H1 (cell line): Measurements from ENCODE around the gene SHISA9. TPM values are rescaled to one million over a fixed set of nuclear protein-coding genes. Genes with fewer than 3 reads are reported as not detected.

Source experiments
- CTCF ChIA-PET: fragments of 300-600 bp; sonication (Branson Sonifier 250); formaldehyde crosslinking; loops from one replicate; lab custom pipeline; 2021; ENCODE audit not compliant: partially characterized antibody; lab: Charles Lee
- POLR2A ChIA-PET: fragments of 300-600 bp; sonication (Branson Sonifier 250); formaldehyde crosslinking; loops from one replicate; lab custom pipeline; 2021; ENCODE audit warnings: inconsistent platforms; ENCODE audit not compliant: partially characterized antibody; lab: Charles Lee
- DNase-seq, 2 experiments: peaks; one replicate each; pipeline versions ENCODE4 v3.0.0 to v3.0.0-alpha.2; 2010 to 2022; ENCODE audit warnings: low spot score in 2 of 2, low read depth in 1 of 2, mixed read lengths in 1 of 2
- FAIRE-seq: peaks from 2 replicates; lab custom pipeline; 2011; peaks lifted over from hg19 to GRCh38; lab: Jason Lieb, UNC
- H2AFZ ChIP-seq: 2 replicates; pipeline ENCODE4 v1.8.1; 2012; ENCODE audit warnings: low read length, inconsistent platforms
- H2AK5ac ChIP-seq: 2 replicates; pipeline ENCODE4 v1.6.1; 2013; ENCODE audit warnings: low read depth, low read length
- H2BK120ac ChIP-seq: replicated peaks from 2 replicates; pipeline ENCODE3; 2013; ENCODE audit warnings: low read depth, low read length, inconsistent platforms
- H2BK12ac ChIP-seq: 2 replicates; pipeline ENCODE4 v1.6.1; 2013; ENCODE audit warnings: low read depth, low read length
- H2BK15ac ChIP-seq: 2 replicates; pipeline ENCODE4 v1.6.1; 2013; ENCODE audit warnings: low read length
- H2BK20ac ChIP-seq: 2 replicates; pipeline ENCODE4 v1.6.1; 2013; ENCODE audit warnings: low read length
- H2BK5ac ChIP-seq: 2 replicates; pipeline ENCODE4 v1.6.1; 2013; ENCODE audit warnings: low read depth, low read length
- H3K14ac ChIP-seq: 2 replicates; pipeline ENCODE4 v1.6.1; 2013; ENCODE audit warnings: inconsistent platforms; ENCODE audit not compliant: insufficient read length
- H3K18ac ChIP-seq: 2 replicates; pipeline ENCODE4 v1.6.1; 2013; ENCODE audit warnings: low read length; ENCODE audit errors: extremely low read depth
- H3K23ac ChIP-seq: 2 replicates; pipeline ENCODE4 v1.6.1; 2013; ENCODE audit warnings: inconsistent platforms; ENCODE audit not compliant: insufficient read length
- H3K23me2 ChIP-seq: 2 replicates; pipeline ENCODE4 v1.6.1; 2013; ENCODE audit warnings: low read depth, low read length
- H3K27ac ChIP-seq: 2 replicates; pipeline ENCODE4 v1.6.1; 2011; ENCODE audit warnings: low read depth, low read length, inconsistent platforms
- H3K27me3 ChIP-seq, 4 experiments: replicated peaks in 1 of 4; 1 replicate in 1 of 4; 2 replicates in 3 of 4; pipeline versions ENCODE4 v1.6.1 to v1.8.1; 2011 to 2013; ENCODE audit warnings: low read length in 3 of 4, mild to moderate bottlenecking in 3 of 4, inconsistent platforms in 2 of 4, mixed read lengths in 2 of 4, moderate library complexity in 1 of 4; ENCODE audit not compliant: control insufficient read depth in 3 of 4, insufficient read depth in 3 of 4; ENCODE audit errors: extremely low read depth in 1 of 4
- H3K36me3 ChIP-seq, 4 experiments: 2 replicates each; pipeline versions ENCODE4 v1.6.1 to v1.8.1; 2011 to 2013; ENCODE audit warnings: mild to moderate bottlenecking in 4 of 4, low read length in 3 of 4, moderate library complexity in 2 of 4, control low read depth in 1 of 4, inconsistent platforms in 1 of 4; ENCODE audit not compliant: insufficient read depth in 4 of 4, control insufficient read depth in 2 of 4
- H3K4ac ChIP-seq: replicated peaks from 2 replicates; pipeline ENCODE3; 2013; ENCODE audit warnings: low read length, low read depth, mixed read lengths, inconsistent platforms; ENCODE audit not compliant: insufficient read length
- H3K4me1 ChIP-seq, 4 experiments: replicated peaks in 1 of 4; 1 replicate in 1 of 4; 2 replicates in 3 of 4; pipeline versions ENCODE4 v1.6.1 to v1.8.1; 2011 to 2013; ENCODE audit warnings: low read length in 3 of 4, inconsistent platforms in 2 of 4, mixed read lengths in 1 of 4; ENCODE audit not compliant: insufficient read depth in 4 of 4, control insufficient read depth in 3 of 4
- H3K4me2 ChIP-seq, 2 experiments: 2 replicates each; pipeline versions ENCODE4 v1.6.1 to v1.8.1; 2011 to 2013; ENCODE audit warnings: low read depth in 2 of 2, low read length in 2 of 2, control low read depth in 1 of 2, inconsistent platforms in 1 of 2, mild to moderate bottlenecking in 1 of 2; ENCODE audit not compliant: insufficient read depth in 1 of 2
- H3K4me3 ChIP-seq, 4 experiments: fragments of 200-600, 300-600 bp in 1 of 4; sonication (generic), shearing (Covaris generic), sonication (Bioruptor Twin) in 1 of 4; 2 replicates each; pipeline versions ENCODE4 v1.5.1 to v1.8.1; 2011 to 2016; ENCODE audit warnings: low read length in 4 of 4, low read depth in 3 of 4, control low read depth in 2 of 4, inconsistent platforms in 2 of 4, mild to moderate bottlenecking in 2 of 4, mixed read lengths in 1 of 4, moderate library complexity in 1 of 4; ENCODE audit not compliant: insufficient read depth in 2 of 4; ENCODE audit errors: extremely low read depth in 1 of 4
- H3K56ac ChIP-seq: replicated peaks from 2 replicates; pipeline ENCODE3; 2013; ENCODE audit warnings: low read depth, mild to moderate bottlenecking, mixed read lengths, low read length, inconsistent platforms; ENCODE audit not compliant: insufficient read length
- H3K79me1 ChIP-seq: 2 replicates; pipeline ENCODE4 v1.6.1; 2013; ENCODE audit warnings: low read depth, low read length, control low read depth
- H3K79me2 ChIP-seq, 2 experiments: 2 replicates each; pipeline versions ENCODE4 v1.6.1 to v1.8.1; 2012 to 2013; ENCODE audit warnings: low read length in 2 of 2, mild to moderate bottlenecking in 2 of 2, inconsistent platforms in 1 of 2; ENCODE audit not compliant: insufficient read depth in 2 of 2, control insufficient read depth in 1 of 2
- H3K9ac ChIP-seq, 4 experiments: replicated peaks in 1 of 4; 1 replicate in 1 of 4; 2 replicates in 3 of 4; pipeline versions ENCODE4 v1.6.1 to v1.8.1; 2011 to 2013; ENCODE audit warnings: low read depth in 3 of 4, low read length in 3 of 4, control low read depth in 2 of 4, mild to moderate bottlenecking in 2 of 4, moderate library complexity in 2 of 4, inconsistent platforms in 1 of 4; ENCODE audit errors: extremely low read depth in 1 of 4
- H3K9me3 ChIP-seq, 2 experiments: 2 replicates each; pipeline versions ENCODE4 v1.6.1 to v1.8.1; 2012 to 2013; ENCODE audit warnings: mild to moderate bottlenecking in 2 of 2, moderate library complexity in 2 of 2, control low read depth in 1 of 2, inconsistent platforms in 1 of 2, low read depth in 1 of 2, low read length in 1 of 2, mixed read lengths in 1 of 2; ENCODE audit not compliant: insufficient read depth in 2 of 2
- H4K20me1 ChIP-seq, 2 experiments: replicated peaks in 1 of 2; 2 replicates each; pipeline versions ENCODE3 to v1.8.1; 2011 to 2013; ENCODE audit warnings: inconsistent platforms in 2 of 2, low read length in 2 of 2, mild to moderate bottlenecking in 1 of 2; ENCODE audit not compliant: insufficient read depth in 2 of 2, control insufficient read depth in 1 of 2
- H4K5ac ChIP-seq: 2 replicates; pipeline ENCODE4 v1.6.1; 2013; ENCODE audit warnings: low read length, low read depth, mixed read lengths, inconsistent platforms; ENCODE audit not compliant: insufficient read length
- H4K8ac ChIP-seq: 2 replicates; pipeline ENCODE4 v1.8.0; 2013; ENCODE audit warnings: mild to moderate bottlenecking, moderate library complexity, low read length, inconsistent platforms; ENCODE audit not compliant: insufficient read depth; ENCODE audit errors: extremely low read depth
- H4K91ac ChIP-seq: replicated peaks from 2 replicates; pipeline ENCODE3; 2013; ENCODE audit warnings: low read length, mixed read lengths, inconsistent platforms; ENCODE audit not compliant: insufficient read length
- CBX5 ChIP-seq: fragments of 300-800, 300-1000 bp; sonication (generic); IDR thresholded peaks from 2 replicates; pipeline ENCODE4 v1.7.1; 2016; ENCODE audit warnings: antibody characterized with exemption, low read length, low read depth
- JUN ChIP-seq: IDR thresholded peaks from 2 replicates; pipeline ENCODE4 v1.6.1; 2011; ENCODE audit warnings: low read depth, mild to moderate bottlenecking, improper control_type of control experiment, low read length
- KDM5A ChIP-seq: fragments of 200-600 bp; IDR thresholded peaks from 2 replicates; pipeline ENCODE4 v1.7.1; 2012; ENCODE audit warnings: mild to moderate bottlenecking, low read length, inconsistent platforms, mixed read lengths
- RBBP5 ChIP-seq: IDR thresholded peaks from 2 replicates; pipeline ENCODE4 v1.7.1; 2012; ENCODE audit warnings: low read depth, mild to moderate bottlenecking, inconsistent platforms, low read length, moderate library complexity, borderline replicate concordance
- SIRT6 ChIP-seq: IDR thresholded peaks from one replicate; pipeline ENCODE4 v1.7.1; 2012; ENCODE audit warnings: low read length, inconsistent platforms
- SUZ12 ChIP-seq: fragments of 200-600 bp; sonication (generic); IDR thresholded peaks from 2 replicates; pipeline ENCODE4 v1.6.1; 2012; ENCODE audit warnings: mild to moderate bottlenecking, inconsistent platforms, low read length, moderate library complexity, mixed read lengths
- WGBS, 2 experiments: shearing (Covaris generic) in 1 of 2; methylation state at CpG; one replicate each; pipeline versions ENCODE4 v1.1.6 to v1.1.7; 2013 to 2015; ENCODE audit warnings: low lambda C conversion rate in 2 of 2, mixed read lengths in 2 of 2, inconsistent platforms in 1 of 2, low coverage in 1 of 2, missing lambda C conversion rate in 1 of 2; ENCODE audit not compliant: insufficient replicate concordance in 2 of 2, insufficient coverage in 1 of 2, insufficient read length in 1 of 2; ENCODE audit errors: extremely low coverage in 1 of 2, missing lambda C conversion rate in 1 of 2; 5-methylcytosine and 5-hydroxymethylcytosine counted together
- polyA plus RNA-seq, 7 experiments: library from polyadenylated mRNA; depleted of rRNA in 3 of 7; stranded (reverse) in 5 of 7; unstranded in 2 of 7; fragments of >200 nt in 5 of 7; fragments of 200-250 nt in 2 of 7; gene quantifications; 1 replicate in 5 of 7; 2 replicates in 1 of 7; 4 replicates in 1 of 7; pipeline versions ENCODE4 v1.2.1 to v1.2.3, GENCODE V29; 2011 to 2013; ENCODE audit warnings: missing spikeins in 2 of 7, mixed read lengths in 2 of 7
- total RNA-seq: library from RNA; stranded (reverse); fragmentation: NEBNext Ultra II Directional; extraction: Animal tissue kit (Norgen Biotek cat#: 25700); gene quantifications from 2 replicates; pipeline ENCODE4 v1.2.1, GENCODE V29; 2021

The SHISA9 gene
- total and polyA plus RNA-seq, 2 of the 8 experiments (the other 6 are each of a cell fraction or from before 2014, with no cell fraction given) = 25.6 to 39.8 TPM

DNA sequence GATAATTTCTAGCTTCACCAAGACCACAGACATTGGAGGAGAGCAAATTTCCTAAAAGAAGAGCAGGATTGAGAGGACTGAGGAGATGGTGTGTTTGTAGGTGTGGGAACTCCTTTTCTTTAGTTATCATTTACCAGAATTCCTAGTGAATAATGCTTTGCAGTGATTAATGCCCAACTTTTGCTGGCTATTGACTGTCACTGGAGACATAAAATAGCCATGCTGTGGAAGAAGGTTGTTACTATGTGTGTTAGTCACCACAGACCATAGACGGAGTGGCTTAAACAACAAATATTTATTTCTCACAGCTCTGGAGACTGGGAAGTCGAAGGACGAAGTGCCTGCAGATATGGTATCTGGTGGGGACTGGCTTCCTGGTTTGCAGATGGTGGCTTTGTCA, 179.1 kb downstream of the SHISA9 start:
- Histone ChIP-seq H3K56ac (no peak overlapping the region), H3K4me3 (no peak overlapping the region), H2BK120ac (no peak overlapping the region), H3K27ac (no peak overlapping the region), H3K9me3 (no peaks in the 10 kb centered on the region), H3K27me3 (no peaks in the 10 kb centered on the region), H2BK12ac (no peak overlapping the region), H3K4ac (no peak overlapping the region), H2BK20ac (no peak overlapping the region), H3K79me2 (peaks cover 0 to 43% of the 10 kb centered on the region in 2 experiments; a peak in 2 of 4 replicates), H3K4me2 (no peak overlapping the region), H4K20me1 (no peaks in the 10 kb centered on the region), H3K18ac (no peak overlapping the region), H3K4me1 (peaks cover 3 to 9% (median 7%) of the 10 kb centered on the region in 4 experiments; a peak in 6 of 7 replicates), H3K9ac (no peak overlapping the region), H3K36me3 (no peaks in the 10 kb centered on the region), H2AK5ac (no peak overlapping the region), H2BK5ac (no peak overlapping the region), H4K5ac (no peak overlapping the region), H4K91ac (no peak overlapping the region), H4K8ac (no peak overlapping the region), H3K23ac (no peak overlapping the region), H2BK15ac (no peak overlapping the region), H3K14ac (no peak overlapping the region), H3K23me2 (no peaks in the 10 kb centered on the region), H3K79me1 (peaks cover 3% of the 10 kb centered on the region; the same call in 1 of the 2 replicates), H2AFZ (no peak overlapping the region)
- CTCF ChIA-PET = interaction anchor here (0.6 to 1.0 kb wide), 2 partner anchors 101 to 137 kb away, joined by 3 read pairs; no protein-coding TSS in a partner anchor
- 97% methylated on average over 3 of the region's 3 CpGs; no CpG with 5 or more reads in 1 of the 2 experiments for WGBS, 2 experiments
- FAIRE-seq (no peak), DNase-seq (no peak)
- POLR2A ChIA-PET = no interaction called here
- TF ChIP-seq RBBP5 (no peak), KDM5A (no peak), JUN (no peak), SIRT6 (no peak), CBX5 (no peak), SUZ12 (no peak)
